Measurements from ENCODE around the gene GRIN2A. TPM values are rescaled to one million over a fixed set of nuclear protein-coding genes. Genes with fewer than 3 reads are reported as not detected.

The GRIN2A gene
- polyA plus RNA-seq, 1 donor (not counting 4 experiments of a cell fraction or from before 2014, with no cell fraction given), result 0.01 TPM

DNA sequence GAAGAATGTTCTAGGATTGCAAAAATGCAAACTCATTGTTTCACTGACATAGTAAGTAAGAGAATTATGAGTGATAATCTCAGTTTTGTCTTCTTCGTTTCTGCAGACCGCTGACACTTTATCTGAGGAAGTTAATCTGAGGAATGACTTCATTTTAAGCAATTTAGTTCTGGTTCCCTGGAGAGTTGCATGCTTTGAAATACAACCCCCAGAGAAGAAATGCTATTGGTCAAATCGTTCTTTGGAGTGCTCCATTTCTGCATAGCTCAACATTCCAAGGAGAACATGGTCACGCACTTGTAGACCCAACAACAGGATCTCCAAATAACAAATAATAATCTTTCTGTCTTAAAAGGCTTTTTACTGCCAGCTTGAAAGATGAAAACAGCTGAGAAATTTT, 427.1 kb downstream of the GRIN2A start:
- DNase-seq (ENCODE audit: low read depth, low spot score) (no peak), FAIRE-seq (no peak)
- H2AFZ ChIP-seq (ENCODE audit: control insufficient read depth, low read length), result no peak overlapping the region
- no peaks in the 10 kb centered on the region for H3K79me2 ChIP-seq (ENCODE audit: control insufficient read depth, insufficient read depth, low read length)
- no peaks in the 10 kb centered on the region for H3K36me3 ChIP-seq (ENCODE audit: control insufficient read depth in 2 of 2, extremely low read depth in 1 of 2, insufficient read depth in 2 of 2, low read length in 2 of 2)
- H4K20me1 ChIP-seq (ENCODE audit: control insufficient read depth, extremely low read depth, insufficient read depth, low read length), result no peaks in the 10 kb centered on the region
- H3K4me3 ChIP-seq (ENCODE audit: control insufficient read depth in 2 of 3, extremely low read depth in 1 of 3, insufficient read depth in 2 of 3, low read depth in 1 of 3, low read length in 3 of 3), result no peak overlapping the region
- no peaks in the 10 kb centered on the region for H3K9me3 ChIP-seq (ENCODE audit: control insufficient read depth, low read depth, low read length)
- H3K4me1 ChIP-seq (ENCODE audit: control insufficient read depth, extremely low read depth, insufficient read depth, low read length), result no peaks in the 10 kb centered on the region
- H3K9ac ChIP-seq (ENCODE audit: control insufficient read depth, extremely low read depth, insufficient read depth, low read length), result no peak overlapping the region
- TF ChIP-seq, protein P1, sequence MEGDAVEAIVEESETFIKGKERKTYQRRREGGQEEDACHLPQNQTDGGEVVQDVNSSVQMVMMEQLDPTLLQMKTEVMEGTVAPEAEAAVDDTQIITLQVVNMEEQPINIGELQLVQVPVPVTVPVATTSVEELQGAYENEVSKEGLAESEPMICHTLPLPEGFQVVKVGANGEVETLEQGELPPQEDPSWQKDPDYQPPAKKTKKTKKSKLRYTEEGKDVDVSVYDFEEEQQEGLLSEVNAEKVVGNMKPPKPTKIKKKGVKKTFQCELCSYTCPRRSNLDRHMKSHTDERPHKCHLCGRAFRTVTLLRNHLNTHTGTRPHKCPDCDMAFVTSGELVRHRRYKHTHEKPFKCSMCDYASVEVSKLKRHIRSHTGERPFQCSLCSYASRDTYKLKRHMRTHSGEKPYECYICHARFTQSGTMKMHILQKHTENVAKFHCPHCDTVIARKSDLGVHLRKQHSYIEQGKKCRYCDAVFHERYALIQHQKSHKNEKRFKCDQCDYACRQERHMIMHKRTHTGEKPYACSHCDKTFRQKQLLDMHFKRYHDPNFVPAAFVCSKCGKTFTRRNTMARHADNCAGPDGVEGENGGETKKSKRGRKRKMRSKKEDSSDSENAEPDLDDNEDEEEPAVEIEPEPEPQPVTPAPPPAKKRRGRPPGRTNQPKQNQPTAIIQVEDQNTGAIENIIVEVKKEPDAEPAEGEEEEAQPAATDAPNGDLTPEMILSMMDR (optimal IDR thresholded peaks at IDR 0.05 in 1 of 3, IDR thresholded peaks at IDR 0.05 in 1 of 3, conservative IDR thresholded peaks at IDR 0.05 in 1 of 3; ENCODE audit: extremely low read depth in 1 of 3, insufficient read depth in 2 of 3, low read length in 3 of 3), result no peak
- no peak for TF ChIP-seq EZH2 (IDR thresholded peaks at IDR 0.05; ENCODE audit: low read length)
- H3K9me1 ChIP-seq (ENCODE audit: control insufficient read depth, extremely low read depth, insufficient read depth, low read length), result no peaks in the 10 kb centered on the region
- H3K27me3 ChIP-seq (ENCODE audit: control insufficient read depth, extremely low read depth, insufficient read depth, low read length), result no peaks in the 10 kb centered on the region
- H3K27ac ChIP-seq (ENCODE audit: control insufficient read depth, insufficient read depth, low read length), result no peak overlapping the region
- no peak overlapping the region for H3K4me2 ChIP-seq (ENCODE audit: control insufficient read depth, extremely low read depth, insufficient read depth, low read depth, low read length)
- dilution Hi-C loops (cut with MboI; ENCODE audit: extremely low pct_ligation_motif_present, low sequenced_read_pairs), result no loop called here

- no peak overlapping the region for H3K27ac ChIP-seq (ENCODE audit: control insufficient read depth, insufficient read depth, low read length)
- H3K4me1 ChIP-seq (ENCODE audit: control insufficient read depth, extremely low read depth, insufficient read depth, low read length), result no peaks in the 10 kb centered on the region
- dilution Hi-C loops (cut with MboI; ENCODE audit: extremely low pct_ligation_motif_present, low sequenced_read_pairs), result no loop called here
- no peak for DNase-seq (ENCODE audit: low read depth, low spot score)
- no peak overlapping the region for H3K4me2 ChIP-seq (ENCODE audit: control insufficient read depth, extremely low read depth, insufficient read depth, low read depth, low read length)
- H3K36me3 ChIP-seq (ENCODE audit: control insufficient read depth in 2 of 2, extremely low read depth in 1 of 2, insufficient read depth in 2 of 2, low read length in 2 of 2), result no peaks in the 10 kb centered on the region
- H2AFZ ChIP-seq (ENCODE audit: control insufficient read depth, low read length), result no peak overlapping the region
- no peaks in the 10 kb centered on the region for H3K27me3 ChIP-seq (ENCODE audit: control insufficient read depth, extremely low read depth, insufficient read depth, low read length)
- no peak overlapping the region for H3K4me3 ChIP-seq (ENCODE audit: control insufficient read depth in 2 of 3, extremely low read depth in 1 of 3, insufficient read depth in 2 of 3, low read depth in 1 of 3, low read length in 3 of 3)
- H3K79me2 ChIP-seq (ENCODE audit: control insufficient read depth, insufficient read depth, low read length), result no peaks in the 10 kb centered on the region
- no peaks in the 10 kb centered on the region for H3K9me3 ChIP-seq (ENCODE audit: control insufficient read depth, low read depth, low read length)
- no peaks in the 10 kb centered on the region for H4K20me1 ChIP-seq (ENCODE audit: control insufficient read depth, extremely low read depth, insufficient read depth, low read length)
- TF ChIP-seq, protein P1 (optimal IDR thresholded peaks at IDR 0.05 in 1 of 3, IDR thresholded peaks at IDR 0.05 in 1 of 3, conservative IDR thresholded peaks at IDR 0.05 in 1 of 3; ENCODE audit: extremely low read depth in 1 of 3, insufficient read depth in 2 of 3, low read length in 3 of 3), result no peak
- no peak for TF ChIP-seq EZH2 (IDR thresholded peaks at IDR 0.05; ENCODE audit: low read length)
- no peak for FAIRE-seq
- no peak overlapping the region for H3K9ac ChIP-seq (ENCODE audit: control insufficient read depth, extremely low read depth, insufficient read depth, low read length)
- no peaks in the 10 kb centered on the region for H3K9me1 ChIP-seq (ENCODE audit: control insufficient read depth, extremely low read depth, insufficient read depth, low read length)
Observed at GRCh38 chr16:9741776-9742175, 440.5 kb downstream of the GRIN2A start.

Data from keratinocyte (primary cell).